ENCODE data around the gene TASOR2. TPM values are rescaled to one million over a fixed set of nuclear protein-coding genes. Genes with fewer than 3 reads are reported as not detected.

Gene TASOR2
- total and polyA plus RNA-seq, 9 of the 15 experiments (the other 6 are each of a cell fraction or from before 2014, with no cell fraction given), result 12.7 to 75.3 (median 52.3) TPM

- no peak for TF ChIP-seq PURB (CRISPR knock-in tag; IDR thresholded peaks at IDR 0.05; ENCODE audit: low read depth)
- TF ChIP-seq TAF15 (IDR thresholded peaks at IDR 0.05; ENCODE audit: low read depth, low read length), result no peak
- no peak for TF ChIP-seq NFE2L1 (tag; IDR thresholded peaks at IDR 0.05; ENCODE audit: borderline replicate concordance, low read depth)
- no peak for TF ChIP-seq FOXK1 (CRISPR knock-in tag; IDR thresholded peaks at IDR 0.05; ENCODE audit: borderline replicate concordance)
- TF ChIP-seq ARID1B (IDR thresholded peaks at IDR 0.05), result peak; percentile 72
- no peak for TF ChIP-seq HMG20B (CRISPR knock-in tag; IDR thresholded peaks at IDR 0.05)
- no peak for TF ChIP-seq FOXP4 (CRISPR knock-in tag; IDR thresholded peaks at IDR 0.05; ENCODE audit: borderline replicate concordance)
- TF ChIP-seq POLR3A (IDR thresholded peaks at IDR 0.05; ENCODE audit: borderline replicate concordance, extremely low read depth, insufficient read depth, insufficient read length), result no peak
- no peak for TF ChIP-seq SRSF3 (IDR thresholded peaks at IDR 0.05; ENCODE audit: insufficient read depth, low read length)
- peak; percentile 51; the same call in 1 of the 2 replicates for TF ChIP-seq HMBOX1 (IDR thresholded peaks at IDR 0.05)
- no peak for TF ChIP-seq UBTF (IDR thresholded peaks at IDR 0.05; ENCODE audit: borderline replicate concordance in 1 of 2, low read depth in 2 of 2, low read length in 2 of 2)
- TF ChIP-seq HDAC1 (IDR thresholded peaks at IDR 0.05), result no peak
- no peak for TF ChIP-seq DLX4 (CRISPR knock-in tag; IDR thresholded peaks at IDR 0.05)
- TF ChIP-seq ZNF740 (CRISPR knock-in tag; IDR thresholded peaks at IDR 0.05), result no peak
- no peak for TF ChIP-seq ZNF740 (tag; IDR thresholded peaks at IDR 0.05)
- TF ChIP-seq EP400 (IDR thresholded peaks at IDR 0.05), result no peak
- TF ChIP-seq SNRNP70 (optimal IDR thresholded peaks at IDR 0.05; ENCODE audit: low read depth, low read length), result no peak
Measured at GRCh38 chr10:5656737-5657579, 27.7 kb upstream of the TASOR2 start (continued).

Data from K562 (cell line).